H4 (cell line): Measurements from ENCODE around the gene ATF7. TPM values are rescaled to one million over a fixed set of nuclear protein-coding genes. Genes with fewer than 3 reads are reported as not detected.
A peak's percentile ranks its signal among the peaks of the same experiment; 100 is the strongest.

Experiments
- DNase-seq: peaks from one replicate; pipeline ENCODE4 v3.0.0-alpha.2; 2015; ENCODE audit warnings: low spot score
- total RNA-seq: library from RNA; depleted of rRNA; stranded (reverse); fragments of >200 nt; shearing (Covaris generic); gene quantifications from 2 replicates; pipeline ENCODE4 v1.2.3, GENCODE V29; 2014

ATF7 gene
- total RNA-seq, 1 experiment from 2014 or later, result 12.4 TPM

GRCh38 chr12:53500776-53501614, 125.2 kb downstream of the ATF7 start, which contains the start of gene TARBP2:
TARBP2 (plus strand) TSS chr12:53501283; CDS start chr12:53501409, 126 bp downstream.
- peak; percentile 99 for DNase-seq

- DNase-seq, result peak; percentile 60
Observed at GRCh38 chr12:53500142-53500775, 125.9 kb downstream of the ATF7 start.

- DNase-seq, result peak; percentile 68
Observed at GRCh38 chr12:53499266-53500141, 126.7 kb downstream of the ATF7 start, which contains the start of gene MAP3K12. MAP3K12 (minus strand) TSS chr12:53499458; CDS start chr12:53487391, 12,067 bp downstream.

- DNase-seq, result no peak
Observed at GRCh38 chr12:53498235-53498630, 127.9 kb downstream of the ATF7 start.

GRCh38 chr12:53497461-53497860, 128.7 kb downstream of the ATF7 start:
- no peak for DNase-seq

- no peak for DNase-seq
Observed at GRCh38 chr12:53496752-53497032, 129.5 kb downstream of the ATF7 start.

GRCh38 chr12:53495903-53496751, 130.1 kb downstream of the ATF7 start:
- DNase-seq, result peak; percentile 69

GRCh38 chr12:53493610-53494391, 132.4 kb downstream of the ATF7 start:
- DNase-seq, result no peak

- peak; percentile 92 for DNase-seq
Observed at GRCh38 chr12:53492830-53493609, 133.2 kb downstream of the ATF7 start.

GRCh38 chr12:53492188-53492587, 134.0 kb downstream of the ATF7 start:
- DNase-seq, result no peak

GRCh38 chr12:53489242-53489864, 136.8 kb downstream of the ATF7 start:
- no peak for DNase-seq

- DNase-seq, result no peak
Observed at GRCh38 chr12:53486736-53487487, 139.3 kb downstream of the ATF7 start.

GRCh38 chr12:53485955-53486735, 140.0 kb downstream of the ATF7 start:
- DNase-seq, result no peak

GRCh38 chr12:53484686-53485575, 141.3 kb downstream of the ATF7 start:
- DNase-seq, result no peak

GRCh38 chr12:53483979-53484377, 142.2 kb downstream of the ATF7 start:
- DNase-seq, result no peak

- DNase-seq, result no peak
Observed at GRCh38 chr12:53483225-53483978, 142.8 kb downstream of the ATF7 start.
